IMR-90 (cell line): ENCODE results near the gene CYP4X1.

Experiments used
- CEBPB ChIP-seq: IDR thresholded peaks from 2 replicates; pipeline ENCODE4 v1.6.1; 2012; ENCODE audit warnings: low read depth, low read length, improper control_type of control experiment
- CHD1 ChIP-seq: IDR thresholded peaks from 2 replicates; pipeline ENCODE4 v1.6.1; 2012; ENCODE audit warnings: low read depth, low read length, improper control_type of control experiment
- FOS ChIP-seq: fragments of 150-350 bp; IDR thresholded peaks from 2 replicates; pipeline ENCODE4 v1.6.1; 2016; ENCODE audit warnings: low read depth, low read length
- MAFK ChIP-seq: IDR thresholded peaks from 2 replicates; pipeline ENCODE4 v1.6.1; 2012; ENCODE audit warnings: low read depth, low read length, improper control_type of control experiment
- MAZ ChIP-seq: IDR thresholded peaks from 2 replicates; pipeline ENCODE4 v1.6.1; 2012; ENCODE audit warnings: low read depth, mild to moderate bottlenecking, low read length, improper control_type of control experiment, moderate library complexity, borderline replicate concordance
- NFE2L2 ChIP-seq: fragments of 150-350 bp; IDR thresholded peaks from 2 replicates; pipeline ENCODE4 v1.6.1; 2016; ENCODE audit warnings: low read depth, mild to moderate bottlenecking, low read length
- POLR2A ChIP-seq: IDR thresholded peaks from 2 replicates; pipeline ENCODE4 v1.6.1; 2012; ENCODE audit warnings: mild to moderate bottlenecking, low read depth, low read length
- RAD21 ChIP-seq: IDR thresholded peaks from 2 replicates; pipeline ENCODE4 v1.6.1; 2012; ENCODE audit warnings: low read length, improper control_type of control experiment
- RFX5 ChIP-seq: IDR thresholded peaks from 2 replicates; pipeline ENCODE4 v1.8.0; 2012; ENCODE audit warnings: low read depth, mild to moderate bottlenecking, low read length, moderate library complexity
- SMC3 ChIP-seq: fragments of 150-350 bp; IDR thresholded peaks from 2 replicates; pipeline ENCODE4 v1.6.1; 2016; ENCODE audit warnings: low read depth, mild to moderate bottlenecking, antibody characterized with exemption, low read length, moderate library complexity
- TF ChIP-seq, protein P1 (sequence below): conservative IDR thresholded peaks from 2 replicates; pipeline ENCODE4 v1.5.1; 2012; ENCODE audit warnings: mild to moderate bottlenecking, low read depth, low read length, improper control_type of control experiment
- TF ChIP-seq, protein P2 (sequence below): fragments of 150-350 bp; IDR thresholded peaks from 2 replicates; pipeline ENCODE4 v1.6.1; 2016; ENCODE audit warnings: low read depth, mild to moderate bottlenecking, low read length, moderate library complexity, borderline replicate concordance
- TF ChIP-seq, protein P3 (sequence below): fragments of 150-350 bp; IDR thresholded peaks from 2 replicates; pipeline ENCODE4 v1.6.1; 2017; ENCODE audit warnings: mild to moderate bottlenecking, antibody characterized with exemption, low read length, low read depth

DNA sequence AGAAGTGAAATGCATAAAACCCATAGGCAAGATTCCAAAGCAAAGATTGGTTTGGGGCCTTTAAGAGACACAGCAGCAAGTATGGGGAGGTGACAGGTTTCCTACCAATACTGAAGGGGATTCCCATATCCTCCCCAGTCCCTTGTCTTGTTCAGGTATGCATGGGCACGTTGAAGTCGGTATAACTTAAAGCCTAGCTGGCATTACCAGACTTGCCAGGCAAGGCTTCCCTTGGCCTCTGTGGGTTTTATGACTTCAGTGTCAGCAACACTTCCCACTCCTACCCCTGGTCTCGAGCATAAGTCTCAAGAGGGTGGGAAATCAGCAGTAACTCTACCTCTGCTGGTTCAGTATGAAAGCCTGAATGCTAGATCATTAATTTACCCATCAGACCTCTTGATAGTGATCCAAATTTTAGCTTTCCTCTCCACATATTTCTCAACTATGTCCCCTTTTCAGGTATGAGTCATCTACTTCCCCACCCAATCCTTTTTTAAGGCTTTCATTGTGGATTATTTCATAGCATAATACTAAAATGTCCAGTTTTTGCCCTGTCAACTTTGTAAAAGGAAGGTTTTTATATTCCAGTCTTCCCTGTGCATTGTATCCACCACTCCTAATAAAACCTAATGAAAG is 6.8 kb downstream of the CYP4X1 start:
- TF ChIP-seq, protein P1, sequence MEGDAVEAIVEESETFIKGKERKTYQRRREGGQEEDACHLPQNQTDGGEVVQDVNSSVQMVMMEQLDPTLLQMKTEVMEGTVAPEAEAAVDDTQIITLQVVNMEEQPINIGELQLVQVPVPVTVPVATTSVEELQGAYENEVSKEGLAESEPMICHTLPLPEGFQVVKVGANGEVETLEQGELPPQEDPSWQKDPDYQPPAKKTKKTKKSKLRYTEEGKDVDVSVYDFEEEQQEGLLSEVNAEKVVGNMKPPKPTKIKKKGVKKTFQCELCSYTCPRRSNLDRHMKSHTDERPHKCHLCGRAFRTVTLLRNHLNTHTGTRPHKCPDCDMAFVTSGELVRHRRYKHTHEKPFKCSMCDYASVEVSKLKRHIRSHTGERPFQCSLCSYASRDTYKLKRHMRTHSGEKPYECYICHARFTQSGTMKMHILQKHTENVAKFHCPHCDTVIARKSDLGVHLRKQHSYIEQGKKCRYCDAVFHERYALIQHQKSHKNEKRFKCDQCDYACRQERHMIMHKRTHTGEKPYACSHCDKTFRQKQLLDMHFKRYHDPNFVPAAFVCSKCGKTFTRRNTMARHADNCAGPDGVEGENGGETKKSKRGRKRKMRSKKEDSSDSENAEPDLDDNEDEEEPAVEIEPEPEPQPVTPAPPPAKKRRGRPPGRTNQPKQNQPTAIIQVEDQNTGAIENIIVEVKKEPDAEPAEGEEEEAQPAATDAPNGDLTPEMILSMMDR, result no peak
- TF ChIP-seq POLR2A, result no peak
- TF ChIP-seq, protein P2, sequence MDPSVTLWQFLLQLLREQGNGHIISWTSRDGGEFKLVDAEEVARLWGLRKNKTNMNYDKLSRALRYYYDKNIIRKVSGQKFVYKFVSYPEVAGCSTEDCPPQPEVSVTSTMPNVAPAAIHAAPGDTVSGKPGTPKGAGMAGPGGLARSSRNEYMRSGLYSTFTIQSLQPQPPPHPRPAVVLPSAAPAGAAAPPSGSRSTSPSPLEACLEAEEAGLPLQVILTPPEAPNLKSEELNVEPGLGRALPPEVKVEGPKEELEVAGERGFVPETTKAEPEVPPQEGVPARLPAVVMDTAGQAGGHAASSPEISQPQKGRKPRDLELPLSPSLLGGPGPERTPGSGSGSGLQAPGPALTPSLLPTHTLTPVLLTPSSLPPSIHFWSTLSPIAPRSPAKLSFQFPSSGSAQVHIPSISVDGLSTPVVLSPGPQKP, result no peak
- no peak for TF ChIP-seq RAD21
- no peak for TF ChIP-seq FOS
- TF ChIP-seq CHD1, result no peak
- TF ChIP-seq, protein P3, sequence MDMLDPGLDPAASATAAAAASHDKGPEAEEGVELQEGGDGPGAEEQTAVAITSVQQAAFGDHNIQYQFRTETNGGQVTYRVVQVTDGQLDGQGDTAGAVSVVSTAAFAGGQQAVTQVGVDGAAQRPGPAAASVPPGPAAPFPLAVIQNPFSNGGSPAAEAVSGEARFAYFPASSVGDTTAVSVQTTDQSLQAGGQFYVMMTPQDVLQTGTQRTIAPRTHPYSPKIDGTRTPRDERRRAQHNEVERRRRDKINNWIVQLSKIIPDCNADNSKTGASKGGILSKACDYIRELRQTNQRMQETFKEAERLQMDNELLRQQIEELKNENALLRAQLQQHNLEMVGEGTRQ, result no peak
- no peak for TF ChIP-seq NFE2L2
- no peak for TF ChIP-seq MAFK
- TF ChIP-seq MAZ, result no peak
- TF ChIP-seq SMC3, result no peak
- no peak for TF ChIP-seq RFX5
- no peak for TF ChIP-seq CEBPB
